B cell (primary cell): ENCODE data around the gene BPIFB2. TPM values are rescaled to one million over a fixed set of nuclear protein-coding genes. Genes with fewer than 3 reads are reported as not detected.

ENCODE experiments used
- ATAC-seq: fragments of 200-7000 bp; cut with Tn5 transposase; one replicate; pipeline ENCODE4 v1.10.0; 2021; ENCODE audit warnings: low read depth, mild to moderate bottlenecking, moderate number of reproducible peaks, moderate library complexity
- CTCF ChIA-PET: fragments of 350-600 bp; sonication (Branson Sonifier 250); formaldehyde crosslinking; loops from one replicate; lab custom pipeline; 2021; ENCODE audit warnings: antibody characterized with exemption, inconsistent platforms; lab: Charles Lee
- POLR2A ChIA-PET: fragments of 350-600 bp; sonication (Branson Sonifier 250); formaldehyde crosslinking; loops from one replicate; lab custom pipeline; 2021; ENCODE audit warnings: antibody characterized with exemption; lab: Charles Lee
- DNase-seq: peaks from one replicate; pipeline ENCODE4 v3.0.0; 2013
- H2AFZ ChIP-seq: 2 replicates; pipeline ENCODE4 v1.6.1; 2012; ENCODE audit warnings: mild to moderate bottlenecking, low read depth, low read length; ENCODE audit not compliant: insufficient read depth, poor library complexity, severe bottlenecking
- H3K27ac ChIP-seq, 2 donors: 1 replicate in 1 of 2; 2 replicates in 1 of 2; pipeline ENCODE4 v1.5.1; 2012 to 2013; ENCODE audit warnings: low read length in 2 of 2, mild to moderate bottlenecking in 2 of 2, moderate library complexity in 1 of 2
- H3K27me3 ChIP-seq, 4 experiments: fragments of 200-600 bp in 1 of 4; sonication (generic) in 1 of 4; replicated peaks in 1 of 4; 1 replicate in 2 of 4; 2 replicates in 2 of 4; pipeline versions ENCODE4 v1.6.1 to v1.7.0; 2013 to 2016; ENCODE audit warnings: low read length in 3 of 4, mild to moderate bottlenecking in 2 of 4, mixed read lengths in 1 of 4, moderate library complexity in 1 of 4; ENCODE audit not compliant: insufficient read depth in 4 of 4, control insufficient read depth in 3 of 4; ENCODE audit errors: control extremely low read depth in 1 of 4
- H3K36me3 ChIP-seq, 2 experiments: replicated peaks in 1 of 2; 1 replicate in 1 of 2; 2 replicates in 1 of 2; pipeline versions ENCODE4 v1.6.1 to v1.7.1; 2013; ENCODE audit warnings: low read length in 1 of 2; ENCODE audit not compliant: insufficient read depth in 2 of 2, control insufficient read depth in 1 of 2; ENCODE audit errors: control extremely low read depth in 1 of 2, extremely low read depth in 1 of 2
- H3K4me1 ChIP-seq, 2 donors: fragments of 200-600 bp in 1 of 2; sonication (generic) in 1 of 2; 1 replicate in 1 of 2; 2 replicates in 1 of 2; pipeline versions ENCODE4 v1.5.1 to v1.6.1; 2013 to 2017; ENCODE audit warnings: low read length in 2 of 2; ENCODE audit not compliant: control insufficient read depth in 2 of 2, insufficient read depth in 2 of 2
- H3K4me2 ChIP-seq: replicated peaks from 2 replicates; pipeline ENCODE3; 2012; ENCODE audit warnings: mild to moderate bottlenecking, low read depth, low read length; ENCODE audit not compliant: poor library complexity, severe bottlenecking
- H3K4me3 ChIP-seq, 5 experiments: fragments of 200-600 bp in 1 of 5; sonication (generic) in 1 of 5; 1 replicate in 3 of 5; 2 replicates in 2 of 5; pipeline versions ENCODE4 v1.5.1 to v1.7.0; 2011 to 2016; ENCODE audit warnings: low read length in 4 of 5, mild to moderate bottlenecking in 4 of 5, low read depth in 2 of 5, control low read depth in 1 of 5, moderate library complexity in 1 of 5; ENCODE audit not compliant: insufficient read depth in 1 of 5; ENCODE audit errors: control extremely low read depth in 1 of 5, extremely low read depth in 1 of 5
- H3K79me2 ChIP-seq: fragments of 200-600 bp; sonication (generic); one replicate; pipeline ENCODE4 v1.6.0; 2016; ENCODE audit warnings: low read length; ENCODE audit not compliant: control insufficient read depth, insufficient read depth
- H3K9ac ChIP-seq: fragments of 200-600 bp; sonication (generic); 2 replicates; pipeline ENCODE4 v1.6.1; 2017; ENCODE audit warnings: mild to moderate bottlenecking, low read length, moderate library complexity
- H3K9me3 ChIP-seq, 3 donors: one replicate each; pipeline versions ENCODE4 v1.6.1 to v1.7.1; 2013; ENCODE audit warnings: low read length in 2 of 3; ENCODE audit not compliant: control insufficient read depth in 2 of 3, insufficient read depth in 1 of 3; ENCODE audit errors: control extremely low read depth in 1 of 3
- H4K20me1 ChIP-seq: 2 replicates; pipeline ENCODE4 v1.6.0; 2012; ENCODE audit warnings: mild to moderate bottlenecking, low read length; ENCODE audit not compliant: insufficient read depth, control insufficient read depth, poor library complexity, severe bottlenecking
- H3K27ac Mint-ChIP-seq: one replicate; pipeline ENCODE4 v1.8.0; 2021; ENCODE audit warnings: mixed read lengths
- H3K27me3 Mint-ChIP-seq: one replicate; pipeline ENCODE4 v1.8.0; 2021; ENCODE audit warnings: mixed read lengths
- H3K4me1 Mint-ChIP-seq: one replicate; pipeline ENCODE4 v1.8.0; 2021; ENCODE audit warnings: mixed read lengths
- H3K4me3 Mint-ChIP-seq: one replicate; pipeline ENCODE4 v1.8.0; 2021; ENCODE audit warnings: mixed read lengths
- H3K9me3 Mint-ChIP-seq: one replicate; pipeline ENCODE4 v1.8.0; 2022; ENCODE audit warnings: mixed read lengths; ENCODE audit not compliant: insufficient read depth
- EZH2 ChIP-seq: IDR thresholded peaks from 2 replicates; pipeline ENCODE4 v1.6.1; 2012; ENCODE audit warnings: borderline replicate concordance, low read depth, mild to moderate bottlenecking, moderate library complexity, low read length; ENCODE audit not compliant: insufficient read depth, poor library complexity, severe bottlenecking
- WGBS: methylation state at CpG from one replicate; pipeline ENCODE4 v1.1.5; 2013; ENCODE audit warnings: missing lambda C conversion rate; ENCODE audit not compliant: insufficient coverage; 5-methylcytosine and 5-hydroxymethylcytosine counted together
- intact Hi-C: fragments of 100-400 bp; cut with micrococcal nuclease; formaldehyde crosslinking; loops from one replicate; pipeline ENCODE4 v1.10.0; 2022
- polyA plus RNA-seq: library from polyadenylated mRNA; depleted of rRNA; stranded (reverse); fragments of >200 nt; gene quantifications from 2 replicates; pipeline ENCODE4 v1.2.3, GENCODE V29; 2012
- total RNA-seq, 2 donors: library from RNA; stranded (reverse); fragments of 120-200 nt in 1 of 2; gene quantifications; 1 replicate in 1 of 2; 2 replicates in 1 of 2; pipeline versions ENCODE4 v1.2.3 to v1.2.4, GENCODE V29; 2013 to 2022
- TF ChIP-seq, protein P1 (sequence below): fragments of 200-600 bp; IDR thresholded peaks from one replicate; pipeline ENCODE4 v1.8.0; 2022; ENCODE audit warnings: antibody characterized with exemption, mild to moderate bottlenecking

BPIFB2 gene
- total and polyA plus RNA-seq, 2 donors (not counting 1 experiment from before 2014, with no cell fraction given), result not detected

DNA sequence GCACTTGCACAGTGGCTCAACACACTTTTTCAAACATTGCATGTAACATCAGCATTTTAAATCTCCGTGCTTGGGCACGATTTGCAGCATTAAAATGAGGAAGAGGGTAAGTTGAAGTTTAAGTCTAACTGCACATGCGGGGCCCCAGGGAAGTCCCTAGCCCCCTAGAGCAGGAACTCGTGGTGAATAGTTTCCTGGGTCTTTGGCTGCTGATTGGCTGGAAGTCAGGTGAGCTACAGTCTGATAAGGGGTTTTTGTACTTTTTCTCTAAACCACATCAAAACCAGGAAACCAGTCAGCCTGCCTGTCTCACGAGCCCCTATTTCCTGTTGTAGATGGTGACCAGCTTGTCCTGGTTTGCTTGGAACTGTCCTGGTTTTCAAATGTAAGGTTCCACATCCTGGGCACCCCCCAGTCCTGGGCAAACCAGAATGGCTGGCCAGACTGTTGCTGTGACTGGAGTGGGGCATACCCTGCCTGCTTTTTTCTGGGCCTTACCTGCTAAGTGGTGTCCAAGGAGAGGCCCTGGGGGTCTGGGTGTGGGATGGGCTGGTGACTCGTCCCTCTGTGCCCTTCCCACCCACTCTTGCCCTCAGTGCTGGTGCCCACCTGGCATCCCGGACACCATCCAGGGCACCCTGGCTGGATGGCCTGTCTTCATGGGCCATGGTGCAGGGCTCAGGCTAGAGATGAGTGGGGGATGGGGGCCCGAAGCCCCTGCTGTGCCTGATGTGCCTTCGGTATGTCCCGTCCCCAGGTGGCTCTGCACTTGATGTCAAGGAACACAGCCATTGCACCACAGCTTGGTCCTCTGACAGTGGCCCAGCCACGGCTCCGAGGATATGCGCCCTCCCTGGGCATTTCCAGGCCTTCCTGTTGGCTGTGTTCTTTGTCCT lies 35.1 kb upstream of the BPIFB2 start:
- Mint-ChIP-seq H3K27me3 (no peaks in the 10 kb centered on the region), H3K4me3 (no peak overlapping the region), H3K9me3 (no peaks in the 10 kb centered on the region), H3K4me1 (peaks cover 19% of the 10 kb centered on the region), H3K27ac (no peak overlapping the region)
- intact Hi-C loops, result no loop called here
- ATAC-seq (peak; percentile 92), DNase-seq (peak; percentile 94)
- H3K4me2 ChIP-seq, result peak overlapping the region; percentile 75
- H3K79me2 ChIP-seq, result no peaks in the 10 kb centered on the region
- H3K36me3 ChIP-seq, result no peaks in the 10 kb centered on the region
- peak overlapping the region; percentile 61 for H3K9ac ChIP-seq
- peak overlapping the region in 4 of 5 experiments; percentile 9 to 47 (median 20) for H3K4me3 ChIP-seq
- no peak for TF ChIP-seq EZH2
- TF ChIP-seq, protein P1, sequence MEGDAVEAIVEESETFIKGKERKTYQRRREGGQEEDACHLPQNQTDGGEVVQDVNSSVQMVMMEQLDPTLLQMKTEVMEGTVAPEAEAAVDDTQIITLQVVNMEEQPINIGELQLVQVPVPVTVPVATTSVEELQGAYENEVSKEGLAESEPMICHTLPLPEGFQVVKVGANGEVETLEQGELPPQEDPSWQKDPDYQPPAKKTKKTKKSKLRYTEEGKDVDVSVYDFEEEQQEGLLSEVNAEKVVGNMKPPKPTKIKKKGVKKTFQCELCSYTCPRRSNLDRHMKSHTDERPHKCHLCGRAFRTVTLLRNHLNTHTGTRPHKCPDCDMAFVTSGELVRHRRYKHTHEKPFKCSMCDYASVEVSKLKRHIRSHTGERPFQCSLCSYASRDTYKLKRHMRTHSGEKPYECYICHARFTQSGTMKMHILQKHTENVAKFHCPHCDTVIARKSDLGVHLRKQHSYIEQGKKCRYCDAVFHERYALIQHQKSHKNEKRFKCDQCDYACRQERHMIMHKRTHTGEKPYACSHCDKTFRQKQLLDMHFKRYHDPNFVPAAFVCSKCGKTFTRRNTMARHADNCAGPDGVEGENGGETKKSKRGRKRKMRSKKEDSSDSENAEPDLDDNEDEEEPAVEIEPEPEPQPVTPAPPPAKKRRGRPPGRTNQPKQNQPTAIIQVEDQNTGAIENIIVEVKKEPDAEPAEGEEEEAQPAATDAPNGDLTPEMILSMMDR, result no peak
- no peaks in the 10 kb centered on the region for H4K20me1 ChIP-seq
- H3K9me3 ChIP-seq, result peaks cover 0 to 35% (median 0%) of the 10 kb centered on the region in 3 donors
- 65% methylated on average over 6 of the region's 13 CpGs for WGBS
- ChIA-PET CTCF (interaction anchor here (1.1 to 2.4 kb wide), 3 partner anchors 70 to 101 kb away, joined by 3 to 11 read pairs (median 3); no protein-coding TSS in a partner anchor), POLR2A (interaction anchor here (0.8 kb wide), 1 partner anchor 1140 kb away, joined by 3 read pairs; no protein-coding TSS in a partner anchor)
- H3K4me1 ChIP-seq, result peaks cover 44 to 61% of the 10 kb centered on the region in 2 donors
- H3K27me3 ChIP-seq, result no peaks in the 10 kb centered on the region
- peak overlapping the region; percentile 99 for H3K27ac ChIP-seq
- peak overlapping the region; percentile 91 for H2AFZ ChIP-seq
